GM21526 (cell line): ENCODE results near the gene LARGE1.

ENCODE experiments used
- ATAC-seq: cut with Tn5 transposase; IDR thresholded peaks from one replicate; pipeline ENCODE4 v1.9.1; 2021; ENCODE audit warnings: moderate library complexity; ENCODE audit not compliant: unreplicated experiment, low FRiP score

LARGE1 gene

GRCh38 chr22:33888821-33889220 lies 31.5 kb downstream of the LARGE1 start:
- no peak for ATAC-seq

GRCh38 chr22:33887173-33887572 lies 33.1 kb downstream of the LARGE1 start:
- ATAC-seq = no peak

GRCh38 chr22:33886696-33887095 lies 33.6 kb downstream of the LARGE1 start:
- no peak for ATAC-seq

GRCh38 chr22:33884829-33885228 lies 35.4 kb downstream of the LARGE1 start:
- ATAC-seq = no peak

- ATAC-seq = no peak
Observed at GRCh38 chr22:33883961-33884808, 36.1 kb downstream of the LARGE1 start.

- no peak for ATAC-seq
Observed at GRCh38 chr22:33883561-33883960, 36.7 kb downstream of the LARGE1 start.

- ATAC-seq = no peak
Observed at GRCh38 chr22:33882991-33883390, 37.3 kb downstream of the LARGE1 start.

- ATAC-seq = no peak
Observed at GRCh38 chr22:33880986-33881385, 39.3 kb downstream of the LARGE1 start.

GRCh38 chr22:33879796-33880195 lies 40.5 kb downstream of the LARGE1 start:
- ATAC-seq = no peak

- ATAC-seq = no peak
Observed at GRCh38 chr22:33875316-33875715, 45.0 kb downstream of the LARGE1 start.

GRCh38 chr22:33874206-33874605 lies 46.1 kb downstream of the LARGE1 start:
- no peak for ATAC-seq

- ATAC-seq = no peak
Observed at GRCh38 chr22:33873666-33874065, 46.6 kb downstream of the LARGE1 start.

- no peak for ATAC-seq
Observed at GRCh38 chr22:33873186-33873585, 47.1 kb downstream of the LARGE1 start.

- ATAC-seq = no peak
Observed at GRCh38 chr22:33871935-33872334, 48.3 kb downstream of the LARGE1 start.

GRCh38 chr22:33869946-33870345 lies 50.3 kb downstream of the LARGE1 start:
- no peak for ATAC-seq

- ATAC-seq = no peak
Observed at GRCh38 chr22:33867971-33868370, 52.3 kb downstream of the LARGE1 start.

GRCh38 chr22:33867118-33867866 lies 53.0 kb downstream of the LARGE1 start:
- no peak for ATAC-seq

- no peak for ATAC-seq
Observed at GRCh38 chr22:33866511-33866910, 53.8 kb downstream of the LARGE1 start.

GRCh38 chr22:33865996-33866395 lies 54.3 kb downstream of the LARGE1 start:
- ATAC-seq = no peak

- no peak for ATAC-seq
Observed at GRCh38 chr22:33865248-33865647, 55.0 kb downstream of the LARGE1 start.

GRCh38 chr22:33864723-33865130 lies 55.5 kb downstream of the LARGE1 start:
- ATAC-seq = no peak
